ENCODE data around the gene NLRC3. TPM values are rescaled to one million over a fixed set of nuclear protein-coding genes. Genes with fewer than 3 reads are reported as not detected.

Gene NLRC3
- total RNA-seq, 1 experiment from 2014 or later, result 0.26 TPM

DNA sequence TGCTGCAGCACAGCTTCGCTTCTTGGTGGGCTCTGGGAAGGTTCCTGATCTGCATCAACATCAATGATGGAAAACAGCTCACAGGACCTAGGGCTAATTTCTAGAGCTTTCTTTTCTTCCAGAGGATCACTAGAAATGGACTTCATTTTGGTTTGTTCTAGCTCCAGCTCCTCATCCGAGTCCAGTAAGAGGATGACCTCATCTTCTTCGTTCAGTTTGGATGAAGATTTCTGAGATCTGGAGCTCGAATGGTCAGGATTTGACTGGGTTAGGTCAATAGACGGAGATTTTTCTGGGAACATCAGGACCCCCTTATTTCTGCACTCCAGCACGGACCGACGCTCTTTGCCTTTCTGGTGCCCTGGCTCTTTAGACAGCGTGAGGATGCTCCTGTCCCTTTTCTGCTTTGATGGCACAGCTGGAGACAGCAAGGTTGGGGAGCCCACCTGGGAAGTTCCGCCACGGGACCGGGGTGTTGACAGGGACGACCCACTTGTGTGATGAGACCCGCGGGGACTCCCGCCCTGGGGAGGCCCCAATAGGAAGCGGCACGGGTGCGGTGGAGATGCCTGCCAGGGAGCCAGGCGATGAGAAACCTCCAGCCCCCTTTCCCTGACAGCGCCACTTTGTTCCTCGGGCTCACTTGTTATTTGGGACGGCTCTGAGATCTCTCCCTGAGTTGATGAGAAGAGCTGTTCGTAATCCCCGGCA lies 12.9 kb upstream of the NLRC3 start (continued):
- TF ChIP-seq, protein P1, sequence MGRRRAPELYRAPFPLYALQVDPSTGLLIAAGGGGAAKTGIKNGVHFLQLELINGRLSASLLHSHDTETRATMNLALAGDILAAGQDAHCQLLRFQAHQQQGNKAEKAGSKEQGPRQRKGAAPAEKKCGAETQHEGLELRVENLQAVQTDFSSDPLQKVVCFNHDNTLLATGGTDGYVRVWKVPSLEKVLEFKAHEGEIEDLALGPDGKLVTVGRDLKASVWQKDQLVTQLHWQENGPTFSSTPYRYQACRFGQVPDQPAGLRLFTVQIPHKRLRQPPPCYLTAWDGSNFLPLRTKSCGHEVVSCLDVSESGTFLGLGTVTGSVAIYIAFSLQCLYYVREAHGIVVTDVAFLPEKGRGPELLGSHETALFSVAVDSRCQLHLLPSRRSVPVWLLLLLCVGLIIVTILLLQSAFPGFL (CRISPR knock-in tag; IDR thresholded peaks at IDR 0.05; ENCODE audit: borderline replicate concordance), result no peak
- TF ChIP-seq CREB1 (CRISPR knock-in tag; IDR thresholded peaks at IDR 0.05) (no peak), ZNF121 (CRISPR knock-in tag; IDR thresholded peaks at IDR 0.05) (no peak), GABPB1 (CRISPR knock-in tag; IDR thresholded peaks at IDR 0.05) (no peak), GTF2I (CRISPR knock-in tag; conservative IDR thresholded peaks at IDR 0.05) (no peak), ZNF232 (CRISPR knock-in tag; IDR thresholded peaks at IDR 0.05) (no peak), FOXP1 (CRISPR knock-in tag; IDR thresholded peaks at IDR 0.05; ENCODE audit: borderline replicate concordance) (no peak), ZNF671 (CRISPR knock-in tag; IDR thresholded peaks at IDR 0.05) (no peak)
- TF ChIP-seq, protein P2, sequence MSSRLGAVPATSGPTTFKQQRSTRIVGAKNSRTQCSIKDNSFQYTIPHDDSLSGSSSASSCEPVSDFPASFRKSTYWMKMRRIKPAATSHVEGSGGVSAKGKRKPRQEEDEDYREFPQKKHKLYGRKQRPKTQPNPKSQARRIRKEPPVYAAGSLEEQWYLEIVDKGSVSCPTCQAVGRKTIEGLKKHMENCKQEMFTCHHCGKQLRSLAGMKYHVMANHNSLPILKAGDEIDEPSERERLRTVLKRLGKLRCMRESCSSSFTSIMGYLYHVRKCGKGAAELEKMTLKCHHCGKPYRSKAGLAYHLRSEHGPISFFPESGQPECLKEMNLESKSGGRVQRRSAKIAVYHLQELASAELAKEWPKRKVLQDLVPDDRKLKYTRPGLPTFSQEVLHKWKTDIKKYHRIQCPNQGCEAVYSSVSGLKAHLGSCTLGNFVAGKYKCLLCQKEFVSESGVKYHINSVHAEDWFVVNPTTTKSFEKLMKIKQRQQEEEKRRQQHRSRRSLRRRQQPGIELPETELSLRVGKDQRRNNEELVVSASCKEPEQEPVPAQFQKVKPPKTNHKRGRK (CRISPR knock-in tag; IDR thresholded peaks at IDR 0.05; ENCODE audit: borderline replicate concordance), result no peak

DNA sequence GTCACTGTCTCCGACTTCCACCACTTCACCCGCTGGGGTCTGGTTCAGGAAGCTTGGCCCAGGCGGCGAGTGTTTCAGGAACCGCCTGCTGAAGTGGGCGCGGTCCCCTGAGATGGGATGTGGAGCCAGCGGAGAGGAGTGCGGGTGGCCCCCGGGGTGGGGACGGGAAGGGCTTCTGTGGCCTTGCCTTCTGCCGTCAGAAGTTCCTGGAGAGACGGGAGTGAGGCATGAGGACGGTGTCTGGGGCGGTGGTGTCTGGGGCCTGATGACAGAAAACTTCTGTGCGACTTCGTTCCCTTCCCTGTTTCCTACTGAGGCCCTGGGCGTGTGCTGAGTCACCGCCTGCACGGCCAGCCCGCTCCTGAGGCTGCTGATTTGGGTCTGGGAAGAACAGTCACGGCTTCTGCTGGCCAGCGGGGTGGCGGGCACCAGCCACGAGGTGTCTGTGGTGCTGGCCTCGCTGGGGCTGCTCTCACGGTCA lies 12.3 kb upstream of the NLRC3 start:
- CTCF ChIA-PET, result no interaction called here
- no peak overlapping the region for H3K4me3 Mint-ChIP-seq
- no peak for TF ChIP-seq FOXJ3 (CRISPR knock-in tag; IDR thresholded peaks at IDR 0.05; ENCODE audit: borderline replicate concordance)
- TF ChIP-seq, protein P3, sequence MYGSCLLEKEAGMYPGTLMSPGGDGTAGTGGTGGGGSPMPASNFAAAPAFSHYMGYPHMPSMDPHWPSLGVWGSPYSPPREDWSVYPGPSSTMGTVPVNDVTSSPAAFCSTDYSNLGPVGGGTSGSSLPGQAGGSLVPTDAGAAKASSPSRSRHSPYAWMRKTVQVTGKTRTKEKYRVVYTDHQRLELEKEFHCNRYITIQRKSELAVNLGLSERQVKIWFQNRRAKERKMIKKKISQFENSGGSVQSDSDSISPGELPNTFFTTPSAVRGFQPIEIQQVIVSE (CRISPR knock-in tag; IDR thresholded peaks at IDR 0.05; ENCODE audit: borderline replicate concordance), result no peak
- TF ChIP-seq, protein P4, sequence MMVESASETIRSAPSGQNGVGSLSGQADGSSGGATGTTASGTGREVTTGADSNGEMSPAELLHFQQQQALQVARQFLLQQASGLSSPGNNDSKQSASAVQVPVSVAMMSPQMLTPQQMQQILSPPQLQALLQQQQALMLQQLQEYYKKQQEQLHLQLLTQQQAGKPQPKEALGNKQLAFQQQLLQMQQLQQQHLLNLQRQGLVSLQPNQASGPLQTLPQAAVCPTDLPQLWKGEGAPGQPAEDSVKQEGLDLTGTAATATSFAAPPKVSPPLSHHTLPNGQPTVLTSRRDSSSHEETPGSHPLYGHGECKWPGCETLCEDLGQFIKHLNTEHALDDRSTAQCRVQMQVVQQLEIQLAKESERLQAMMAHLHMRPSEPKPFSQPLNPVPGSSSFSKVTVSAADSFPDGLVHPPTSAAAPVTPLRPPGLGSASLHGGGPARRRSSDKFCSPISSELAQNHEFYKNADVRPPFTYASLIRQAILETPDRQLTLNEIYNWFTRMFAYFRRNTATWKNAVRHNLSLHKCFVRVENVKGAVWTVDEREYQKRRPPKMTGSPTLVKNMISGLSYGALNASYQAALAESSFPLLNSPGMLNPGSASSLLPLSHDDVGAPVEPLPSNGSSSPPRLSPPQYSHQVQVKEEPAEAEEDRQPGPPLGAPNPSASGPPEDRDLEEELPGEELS (CRISPR knock-in tag; IDR thresholded peaks at IDR 0.05), result no peak
- peaks cover 3% of the 10 kb centered on the region; the same call in 1 of the 2 replicates for H3K4me1 Mint-ChIP-seq
- H3K27me3 Mint-ChIP-seq (ENCODE audit: low read depth), result no peaks in the 10 kb centered on the region; the same call in 1 of the 2 replicates
- peaks cover 37% of the 10 kb centered on the region for H3K36me3 Mint-ChIP-seq
- no peak overlapping the region for H3K27ac Mint-ChIP-seq
- POLR2A ChIA-PET, result no interaction called here
- ATAC-seq (no peak), DNase-seq (ENCODE audit: low spot score) (no peak)
- no peaks in the 10 kb centered on the region for H3K9me3 Mint-ChIP-seq

DNA sequence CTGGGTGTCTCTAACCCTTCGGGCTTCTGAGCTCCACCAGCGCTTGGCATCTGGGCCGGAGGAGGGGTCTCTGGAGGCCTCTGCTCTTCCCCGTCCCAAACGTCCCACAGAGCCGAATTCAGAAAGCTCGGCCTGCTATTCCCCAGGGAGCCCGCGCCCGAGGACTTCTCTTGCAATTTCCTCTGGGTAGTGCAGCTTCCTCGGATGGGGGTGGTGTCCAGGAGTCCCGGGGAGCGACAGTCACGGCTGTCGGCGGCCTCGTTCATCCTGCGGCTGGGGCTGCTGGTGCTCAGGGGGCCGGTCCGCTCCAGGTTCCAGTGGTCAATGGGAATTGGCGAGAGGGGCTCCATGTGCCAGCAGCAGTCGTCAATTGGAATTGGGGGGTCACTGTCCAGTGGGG lies 11.8 kb upstream of the NLRC3 start:
- H3K27ac Mint-ChIP-seq, result no peak overlapping the region
- POLR2A ChIA-PET, result no interaction called here
- ATAC-seq (no peak), DNase-seq (ENCODE audit: low spot score) (no peak)
- no peak overlapping the region for H3K4me3 Mint-ChIP-seq
- H3K36me3 Mint-ChIP-seq, result peaks cover 39% of the 10 kb centered on the region
- no peaks in the 10 kb centered on the region for H3K9me3 Mint-ChIP-seq
- no peaks in the 10 kb centered on the region; the same call in 1 of the 2 replicates for H3K27me3 Mint-ChIP-seq (ENCODE audit: low read depth)
- H3K4me1 Mint-ChIP-seq, result peaks cover 3% of the 10 kb centered on the region; the same call in 1 of the 2 replicates
- CTCF ChIA-PET, result no interaction called here
- TF ChIP-seq OVOL2 (CRISPR knock-in tag; IDR thresholded peaks at IDR 0.05; ENCODE audit: borderline replicate concordance) (no peak), NR3C1 (CRISPR knock-in tag; conservative IDR thresholded peaks at IDR 0.05; ENCODE audit: low read depth) (no peak), TEAD1 (CRISPR knock-in tag; IDR thresholded peaks at IDR 0.05) (no peak)
- TF ChIP-seq, protein P5, sequence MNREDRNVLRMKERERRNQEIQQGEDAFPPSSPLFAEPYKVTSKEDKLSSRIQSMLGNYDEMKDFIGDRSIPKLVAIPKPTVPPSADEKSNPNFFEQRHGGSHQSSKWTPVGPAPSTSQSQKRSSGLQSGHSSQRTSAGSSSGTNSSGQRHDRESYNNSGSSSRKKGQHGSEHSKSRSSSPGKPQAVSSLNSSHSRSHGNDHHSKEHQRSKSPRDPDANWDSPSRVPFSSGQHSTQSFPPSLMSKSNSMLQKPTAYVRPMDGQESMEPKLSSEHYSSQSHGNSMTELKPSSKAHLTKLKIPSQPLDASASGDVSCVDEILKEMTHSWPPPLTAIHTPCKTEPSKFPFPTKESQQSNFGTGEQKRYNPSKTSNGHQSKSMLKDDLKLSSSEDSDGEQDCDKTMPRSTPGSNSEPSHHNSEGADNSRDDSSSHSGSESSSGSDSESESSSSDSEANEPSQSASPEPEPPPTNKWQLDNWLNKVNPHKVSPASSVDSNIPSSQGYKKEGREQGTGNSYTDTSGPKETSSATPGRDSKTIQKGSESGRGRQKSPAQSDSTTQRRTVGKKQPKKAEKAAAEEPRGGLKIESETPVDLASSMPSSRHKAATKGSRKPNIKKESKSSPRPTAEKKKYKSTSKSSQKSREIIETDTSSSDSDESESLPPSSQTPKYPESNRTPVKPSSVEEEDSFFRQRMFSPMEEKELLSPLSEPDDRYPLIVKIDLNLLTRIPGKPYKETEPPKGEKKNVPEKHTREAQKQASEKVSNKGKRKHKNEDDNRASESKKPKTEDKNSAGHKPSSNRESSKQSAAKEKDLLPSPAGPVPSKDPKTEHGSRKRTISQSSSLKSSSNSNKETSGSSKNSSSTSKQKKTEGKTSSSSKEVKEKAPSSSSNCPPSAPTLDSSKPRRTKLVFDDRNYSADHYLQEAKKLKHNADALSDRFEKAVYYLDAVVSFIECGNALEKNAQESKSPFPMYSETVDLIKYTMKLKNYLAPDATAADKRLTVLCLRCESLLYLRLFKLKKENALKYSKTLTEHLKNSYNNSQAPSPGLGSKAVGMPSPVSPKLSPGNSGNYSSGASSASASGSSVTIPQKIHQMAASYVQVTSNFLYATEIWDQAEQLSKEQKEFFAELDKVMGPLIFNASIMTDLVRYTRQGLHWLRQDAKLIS (CRISPR knock-in tag; IDR thresholded peaks at IDR 0.05; ENCODE audit: borderline replicate concordance), result no peak
- TF ChIP-seq, protein P6, sequence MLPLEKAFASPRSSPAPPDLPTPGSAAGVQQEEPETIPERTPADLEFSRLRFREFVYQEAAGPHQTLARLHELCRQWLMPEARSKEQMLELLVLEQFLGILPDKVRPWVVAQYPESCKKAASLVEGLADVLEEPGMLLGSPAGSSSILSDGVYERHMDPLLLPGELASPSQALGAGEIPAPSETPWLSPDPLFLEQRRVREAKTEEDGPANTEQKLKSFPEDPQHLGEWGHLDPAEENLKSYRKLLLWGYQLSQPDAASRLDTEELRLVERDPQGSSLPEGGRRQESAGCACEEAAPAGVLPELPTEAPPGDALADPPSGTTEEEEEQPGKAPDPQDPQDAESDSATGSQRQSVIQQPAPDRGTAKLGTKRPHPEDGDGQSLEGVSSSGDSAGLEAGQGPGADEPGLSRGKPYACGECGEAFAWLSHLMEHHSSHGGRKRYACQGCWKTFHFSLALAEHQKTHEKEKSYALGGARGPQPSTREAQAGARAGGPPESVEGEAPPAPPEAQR (CRISPR knock-in tag; IDR thresholded peaks at IDR 0.05), result no peak
- TF ChIP-seq, protein P7, sequence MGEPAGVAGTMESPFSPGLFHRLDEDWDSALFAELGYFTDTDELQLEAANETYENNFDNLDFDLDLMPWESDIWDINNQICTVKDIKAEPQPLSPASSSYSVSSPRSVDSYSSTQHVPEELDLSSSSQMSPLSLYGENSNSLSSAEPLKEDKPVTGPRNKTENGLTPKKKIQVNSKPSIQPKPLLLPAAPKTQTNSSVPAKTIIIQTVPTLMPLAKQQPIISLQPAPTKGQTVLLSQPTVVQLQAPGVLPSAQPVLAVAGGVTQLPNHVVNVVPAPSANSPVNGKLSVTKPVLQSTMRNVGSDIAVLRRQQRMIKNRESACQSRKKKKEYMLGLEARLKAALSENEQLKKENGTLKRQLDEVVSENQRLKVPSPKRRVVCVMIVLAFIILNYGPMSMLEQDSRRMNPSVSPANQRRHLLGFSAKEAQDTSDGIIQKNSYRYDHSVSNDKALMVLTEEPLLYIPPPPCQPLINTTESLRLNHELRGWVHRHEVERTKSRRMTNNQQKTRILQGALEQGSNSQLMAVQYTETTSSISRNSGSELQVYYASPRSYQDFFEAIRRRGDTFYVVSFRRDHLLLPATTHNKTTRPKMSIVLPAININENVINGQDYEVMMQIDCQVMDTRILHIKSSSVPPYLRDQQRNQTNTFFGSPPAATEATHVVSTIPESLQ (CRISPR knock-in tag; IDR thresholded peaks at IDR 0.05), result no peak
